ENCODE measurements around the gene PSMG1. TPM values are rescaled to one million over a fixed set of nuclear protein-coding genes. Genes with fewer than 3 reads are reported as not detected.
A peak's percentile ranks its signal among the peaks of the same experiment; 100 is the strongest.

PSMG1 gene
- total RNA-seq, 1 donor from 2014 or later, result 49.6 TPM

- Mint-ChIP-seq H3K36me3 (ENCODE audit: unreplicated experiment) (peaks cover 46% of the 10 kb centered on the region), H3K4me3 (ENCODE audit: unreplicated experiment) (no peak overlapping the region), H3K4me1 (ENCODE audit: unreplicated experiment) (no peaks in the 10 kb centered on the region), H3K9me3 (ENCODE audit: unreplicated experiment) (no peaks in the 10 kb centered on the region), H3K27me3 (ENCODE audit: unreplicated experiment) (no peaks in the 10 kb centered on the region), H3K27ac (ENCODE audit: unreplicated experiment) (no peak overlapping the region)
- TF ChIP-seq CTCF (IDR thresholded peaks at IDR 0.05), result no peak
- DNase-seq (ENCODE audit: extremely low spot score, unreplicated experiment), result no peak
These were observed 33.0 kb upstream of the PSMG1 start for GRCh38 chr21:39216290-39216689.

GRCh38 chr21:39215078-39215477 is 31.8 kb upstream of the PSMG1 start:
- Mint-ChIP-seq H3K27me3 (ENCODE audit: unreplicated experiment) (no peaks in the 10 kb centered on the region), H3K4me1 (ENCODE audit: unreplicated experiment) (no peaks in the 10 kb centered on the region), H3K4me3 (ENCODE audit: unreplicated experiment) (no peak overlapping the region), H3K9me3 (ENCODE audit: unreplicated experiment) (no peaks in the 10 kb centered on the region), H3K36me3 (ENCODE audit: unreplicated experiment) (peaks cover 52% of the 10 kb centered on the region), H3K27ac (ENCODE audit: unreplicated experiment) (no peak overlapping the region)
- no peak for TF ChIP-seq CTCF (IDR thresholded peaks at IDR 0.05)
- DNase-seq (ENCODE audit: extremely low spot score, unreplicated experiment), result no peak

- no peak for TF ChIP-seq CTCF (IDR thresholded peaks at IDR 0.05)
- H3K27ac Mint-ChIP-seq (ENCODE audit: unreplicated experiment), result peak overlapping the region; percentile 50
These were observed 26.1 kb upstream of the PSMG1 start for GRCh38 chr21:39209334-39209688.

GRCh38 chr21:39208624-39209333 is 25.5 kb upstream of the PSMG1 start:
- TF ChIP-seq CTCF (IDR thresholded peaks at IDR 0.05), result no peak
- DNase-seq (ENCODE audit: extremely low spot score, unreplicated experiment), result no peak
- Mint-ChIP-seq H3K36me3 (ENCODE audit: unreplicated experiment) (peaks cover 56% of the 10 kb centered on the region), H3K9me3 (ENCODE audit: unreplicated experiment) (no peaks in the 10 kb centered on the region), H3K4me3 (ENCODE audit: unreplicated experiment) (no peak overlapping the region), H3K27ac (ENCODE audit: unreplicated experiment) (peak overlapping the region; percentile 50), H3K27me3 (ENCODE audit: unreplicated experiment) (no peaks in the 10 kb centered on the region), H3K4me1 (ENCODE audit: unreplicated experiment) (no peaks in the 10 kb centered on the region)

More at GRCh38 chr21:39209334-39209688, 26.1 kb upstream of the PSMG1 start:
- no peaks in the 10 kb centered on the region for H3K4me1 Mint-ChIP-seq (ENCODE audit: unreplicated experiment)
- no peak for DNase-seq (ENCODE audit: extremely low spot score, unreplicated experiment)
- H3K27me3 Mint-ChIP-seq (ENCODE audit: unreplicated experiment), result no peaks in the 10 kb centered on the region
- H3K4me3 Mint-ChIP-seq (ENCODE audit: unreplicated experiment), result no peak overlapping the region
- H3K36me3 Mint-ChIP-seq (ENCODE audit: unreplicated experiment), result peaks cover 59% of the 10 kb centered on the region
- H3K9me3 Mint-ChIP-seq (ENCODE audit: unreplicated experiment), result no peaks in the 10 kb centered on the region

- no peak for DNase-seq (ENCODE audit: extremely low spot score, unreplicated experiment)
- no peaks in the 10 kb centered on the region for H3K27me3 Mint-ChIP-seq (ENCODE audit: unreplicated experiment)
- H3K9me3 Mint-ChIP-seq (ENCODE audit: unreplicated experiment), result no peaks in the 10 kb centered on the region
- no peak overlapping the region for H3K4me3 Mint-ChIP-seq (ENCODE audit: unreplicated experiment)
- H3K36me3 Mint-ChIP-seq (ENCODE audit: unreplicated experiment), result peaks cover 51% of the 10 kb centered on the region
- TF ChIP-seq CTCF (IDR thresholded peaks at IDR 0.05), result no peak
- no peak overlapping the region for H3K27ac Mint-ChIP-seq (ENCODE audit: unreplicated experiment)
- H3K4me1 Mint-ChIP-seq (ENCODE audit: unreplicated experiment), result no peaks in the 10 kb centered on the region
These were observed 20.9 kb upstream of the PSMG1 start for GRCh38 chr21:39204134-39204533.
